NCI-H187 treated with DMSO at 0.1 percent for 48 hours (cell line): ENCODE results near the gene HSFX1.

Experiments used
- DNase-seq: peaks from one replicate; lab custom pipeline; 2025; lab: John Stamatoyannopoulos, UW

The HSFX1 gene

DNA sequence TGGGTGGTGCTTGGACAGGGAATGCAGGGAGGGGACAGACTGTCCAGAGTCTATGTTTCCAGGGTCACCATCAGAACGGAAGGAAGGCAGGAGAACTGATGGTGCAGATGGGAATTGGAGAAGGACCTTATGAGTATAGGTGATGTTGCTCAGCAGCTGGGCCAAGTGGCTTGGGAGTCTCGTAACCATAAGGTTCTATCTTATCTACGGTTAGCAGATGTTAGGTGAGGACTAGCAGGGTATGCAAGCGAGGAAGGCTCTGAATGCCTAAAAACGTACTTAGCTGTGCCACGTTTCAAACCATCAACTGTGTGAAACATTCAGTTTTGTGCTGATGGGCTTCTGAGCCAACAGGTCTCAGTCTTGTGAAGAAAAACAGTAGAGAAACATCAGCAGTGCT lies 30.2 kb downstream of the HSFX1 start:
- no peak for DNase-seq

DNA sequence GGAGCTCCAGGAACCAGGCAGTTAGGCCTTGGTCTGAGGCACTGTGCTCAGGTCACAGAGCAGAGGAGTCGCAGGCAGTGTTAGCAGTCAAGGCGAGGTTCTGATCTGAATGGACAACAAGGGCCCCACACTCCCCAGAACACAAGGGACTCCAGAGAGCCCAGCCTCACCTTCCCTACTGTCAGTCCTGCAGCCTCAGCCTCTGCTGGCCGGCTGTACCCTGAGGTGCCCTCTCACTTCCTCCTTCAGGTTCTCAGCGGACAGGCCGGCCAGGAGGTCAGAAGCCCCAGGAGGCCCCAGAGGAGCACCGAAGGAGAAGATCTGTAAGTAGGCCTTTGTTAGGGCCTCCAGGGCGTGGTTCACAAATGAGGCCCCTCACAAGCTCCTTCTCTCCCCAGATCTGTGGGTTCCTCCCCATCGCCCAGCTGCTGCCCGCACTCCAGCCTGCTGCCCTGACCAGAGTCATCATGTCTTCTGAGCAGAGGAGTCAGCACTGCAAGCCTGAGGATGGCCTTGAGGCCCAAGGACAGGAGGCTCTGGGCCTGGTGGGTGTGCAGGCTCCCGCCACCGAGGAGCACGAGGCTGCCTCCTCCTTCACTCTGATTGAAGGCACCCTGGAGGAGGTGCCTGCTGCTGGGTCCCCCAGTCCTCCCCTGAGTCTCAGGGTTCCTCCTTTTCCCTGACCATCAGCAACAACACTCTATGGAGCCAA lies 34.0 kb downstream of the HSFX1 start:
- no peak for DNase-seq

DNA sequence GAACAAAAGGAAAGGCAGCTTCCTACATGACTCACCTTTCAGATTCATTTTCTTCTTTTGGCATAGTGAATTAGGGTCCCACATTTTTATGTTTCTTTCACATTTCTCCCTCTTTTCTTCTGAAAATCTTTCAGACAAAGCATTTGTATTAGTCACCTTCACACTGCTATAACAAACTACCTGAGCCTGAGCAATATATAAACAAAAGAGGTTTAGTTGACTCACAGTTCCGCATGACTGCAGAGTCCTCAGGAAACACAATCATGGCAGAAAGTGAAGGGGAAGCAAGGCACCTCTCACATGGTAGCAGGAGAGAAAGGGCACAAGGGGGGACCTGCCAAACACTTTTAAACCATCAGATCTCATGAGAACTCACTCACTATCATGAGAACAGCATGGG lies 44.8 kb downstream of the HSFX1 start:
- no peak for DNase-seq

DNA sequence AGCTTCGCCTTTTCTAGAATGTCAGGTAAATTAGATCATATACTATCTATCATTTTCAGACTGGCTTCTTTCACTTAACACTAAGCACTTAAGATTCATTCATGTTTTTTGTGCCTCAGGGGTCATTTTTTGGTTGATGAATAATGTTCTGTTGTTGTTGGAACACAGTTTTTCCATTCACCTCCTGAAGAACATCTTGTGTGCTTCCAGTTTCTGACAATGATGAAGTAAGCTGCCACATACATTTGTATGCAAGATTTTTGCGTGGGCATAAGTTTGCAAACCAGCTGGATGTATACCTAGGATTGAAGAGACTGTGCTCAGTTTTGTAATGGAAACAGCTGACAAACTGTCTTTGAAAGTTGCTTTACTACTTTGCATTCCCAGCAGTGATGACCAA lies 45.5 kb downstream of the HSFX1 start:
- DNase-seq: no peak

DNA sequence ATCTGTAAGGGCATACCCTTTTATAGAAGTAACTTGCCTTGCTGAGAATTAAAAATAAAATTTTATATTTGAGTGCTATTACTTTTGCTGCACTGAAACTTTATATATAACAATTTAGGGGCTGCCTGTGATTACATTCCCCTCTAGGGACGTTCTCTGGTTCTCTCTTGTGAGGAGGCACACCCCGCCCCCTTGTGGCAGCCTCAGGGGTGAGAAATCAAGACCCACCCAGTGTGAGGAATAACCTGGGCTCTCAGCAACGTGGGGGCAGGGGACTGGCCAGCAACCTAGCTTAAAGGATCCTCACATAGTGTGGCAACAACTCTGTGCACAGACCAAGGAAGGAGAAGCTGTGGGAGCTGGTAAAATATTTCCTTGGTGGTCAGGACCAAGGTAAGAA lies 51.6 kb downstream of the HSFX1 start:
- no peak for DNase-seq
